ENCODE results near the gene ZNF70. TPM values are rescaled to one million over a fixed set of nuclear protein-coding genes. Genes with fewer than 3 reads are reported as not detected.

Gene ZNF70
- total RNA-seq, 4 donors from 2014 or later = 3.5 to 8.0 (median 5.5) TPM

- H3K4me3 ChIP-seq = no peak overlapping the region
- H3K27me3 ChIP-seq = no peaks in the 10 kb centered on the region
- ATAC-seq = no peak
- peaks cover 0 to 53% of the 10 kb centered on the region in 2 donors for H3K36me3 ChIP-seq
- H3K9me3 ChIP-seq = no peaks in the 10 kb centered on the region
- WGBS, 2 donors (ENCODE audit: low coverage in 1 of 2) = no CpG with 5 or more reads among the region's 23 CpGs
- H3K27ac ChIP-seq = no peak overlapping the region
- peaks cover 0 to 23% (median 8%) of the 10 kb centered on the region in 3 donors for H3K4me1 ChIP-seq
- no peak for TF ChIP-seq EP300 (IDR thresholded peaks at IDR 0.05)
- no peak for TF ChIP-seq CTCF (IDR thresholded peaks at IDR 0.05)
- TF ChIP-seq POLR2AphosphoS5 (IDR thresholded peaks at IDR 0.05) = no peak
- TF ChIP-seq POLR2A (IDR thresholded peaks at IDR 0.05) = no peak
Observed at GRCh38 chr22:23714596-23715578, 36.0 kb downstream of the ZNF70 start.

GRCh38 chr22:23713696-23714595 lies 37.0 kb downstream of the ZNF70 start:
- WGBS, 2 donors (ENCODE audit: low coverage in 1 of 2) = 82 to 86% methylated on average over 2 to 9 of the region's 28 CpGs
- peaks cover 0 to 23% (median 8%) of the 10 kb centered on the region in 3 donors for H3K4me1 ChIP-seq
- no peak overlapping the region for H3K4me3 ChIP-seq
- peaks cover 0 to 62% of the 10 kb centered on the region in 2 donors for H3K36me3 ChIP-seq
- H3K27me3 ChIP-seq = no peaks in the 10 kb centered on the region
- TF ChIP-seq POLR2A (IDR thresholded peaks at IDR 0.05) (no peak), EP300 (IDR thresholded peaks at IDR 0.05) (no peak), POLR2AphosphoS5 (IDR thresholded peaks at IDR 0.05) (no peak), CTCF (IDR thresholded peaks at IDR 0.05) (no peak)
- H3K9me3 ChIP-seq = no peaks in the 10 kb centered on the region
- no peak for ATAC-seq
- H3K27ac ChIP-seq = no peak overlapping the region

GRCh38 chr22:23712256-23712655 lies 38.7 kb downstream of the ZNF70 start:
- Histone ChIP-seq H3K4me1 (peaks cover 0 to 19% (median 5%) of the 10 kb centered on the region in 3 donors), H3K27ac (no peak overlapping the region), H3K36me3 (peaks cover 0 to 79% of the 10 kb centered on the region in 2 donors), H3K9me3 (no peaks in the 10 kb centered on the region), H3K4me3 (no peak overlapping the region), H3K27me3 (no peaks in the 10 kb centered on the region)
- ATAC-seq = no peak
- WGBS, 2 donors (ENCODE audit: low coverage in 1 of 2) = 92 to 100% methylated on average over 1 to 11 of the region's 12 CpGs
- TF ChIP-seq EP300 (IDR thresholded peaks at IDR 0.05) (no peak), POLR2AphosphoS5 (IDR thresholded peaks at IDR 0.05) (no peak), POLR2A (IDR thresholded peaks at IDR 0.05) (no peak), CTCF (IDR thresholded peaks at IDR 0.05) (no peak)

GRCh38 chr22:23709107-23709506 lies 41.8 kb downstream of the ZNF70 start:
- no peak for ATAC-seq
- Histone ChIP-seq H3K4me3 (no peak overlapping the region), H3K27ac (no peak overlapping the region), H3K9me3 (no peaks in the 10 kb centered on the region), H3K36me3 (peaks cover 0 to 100% of the 10 kb centered on the region in 2 donors), H3K4me1 (no peaks in the 10 kb centered on the region), H3K27me3 (no peaks in the 10 kb centered on the region)
- TF ChIP-seq POLR2AphosphoS5 (IDR thresholded peaks at IDR 0.05) (no peak), POLR2A (IDR thresholded peaks at IDR 0.05) (no peak), CTCF (IDR thresholded peaks at IDR 0.05) (no peak), EP300 (IDR thresholded peaks at IDR 0.05) (no peak)
- WGBS, 2 donors (ENCODE audit: low coverage in 1 of 2) = 82 to 83% methylated on average over 1 to 2 of the region's 2 CpGs

Measured in gastroesophageal sphincter (tissue), 4 donors.